Thoracic aorta (tissue), 2 donors: ENCODE results near the gene TBC1D20. TPM values are rescaled to one million over a fixed set of nuclear protein-coding genes. Genes with fewer than 3 reads are reported as not detected.
"Not testable (repeated sequence)": the region's sequence is repeated elsewhere in the genome, so short reads cannot be mapped to it uniquely, and the experiment has no call there.

Experiments used
- ATAC-seq: fragments of 150-250 bp; one replicate; pipeline ENCODE4 v1.8.0; 2017; ENCODE audit warnings: low read depth; ENCODE audit not compliant: insufficient number of reproducible peaks, low FRiP score
- DNase-seq: peaks from one replicate; pipeline ENCODE4 v3.0.0-alpha.2; 2020; ENCODE audit warnings: low spot score
- H3K27ac ChIP-seq, 2 donors: fragments of 200-600 bp; sonication (generic); 1 replicate in 1 of 2; 2 replicates in 1 of 2; pipeline ENCODE4 v1.5.1; 2016; ENCODE audit warnings: mild to moderate bottlenecking in 2 of 2, moderate library complexity in 2 of 2
- H3K27me3 ChIP-seq: fragments of 200-600 bp; sonication (generic); replicated peaks from 2 replicates; pipeline ENCODE4 v1.6.0; 2016; ENCODE audit warnings: mild to moderate bottlenecking; ENCODE audit not compliant: insufficient read depth
- H3K36me3 ChIP-seq: fragments of 200-600 bp; sonication (generic); one replicate; pipeline ENCODE4 v1.5.1; 2016
- H3K4me1 ChIP-seq, 2 donors: fragments of 200-600 bp; sonication (generic); 1 replicate in 1 of 2; 2 replicates in 1 of 2; pipeline versions ENCODE4 v1.5.1 to v1.6.0; 2016; ENCODE audit warnings: low read depth in 2 of 2, mild to moderate bottlenecking in 1 of 2; ENCODE audit not compliant: control insufficient read depth in 1 of 2
- H3K4me3 ChIP-seq: fragments of 200-600 bp; sonication (generic); 2 replicates; pipeline ENCODE4 v1.5.1; 2016; ENCODE audit warnings: mild to moderate bottlenecking
- H3K9me3 ChIP-seq: fragments of 200-600 bp; sonication (generic); 2 replicates; pipeline ENCODE4 v1.5.1; 2016
- total RNA-seq, 2 donors: library from RNA; depleted of rRNA; stranded (reverse); fragments of >200 nt; gene quantifications; one replicate each; pipeline versions ENCODE4 v1.1.0 to v1.2.3, GENCODE V29; 2016
- TF ChIP-seq, protein P1 (sequence below): fragments of 200-600 bp; sonication (generic); IDR thresholded peaks from one replicate; pipeline ENCODE4 v1.5.1; 2019; ENCODE audit warnings: antibody characterized with exemption

TBC1D20 gene
- total RNA-seq, 2 donors from 2014 or later = 33.8 to 40.0 TPM

DNA sequence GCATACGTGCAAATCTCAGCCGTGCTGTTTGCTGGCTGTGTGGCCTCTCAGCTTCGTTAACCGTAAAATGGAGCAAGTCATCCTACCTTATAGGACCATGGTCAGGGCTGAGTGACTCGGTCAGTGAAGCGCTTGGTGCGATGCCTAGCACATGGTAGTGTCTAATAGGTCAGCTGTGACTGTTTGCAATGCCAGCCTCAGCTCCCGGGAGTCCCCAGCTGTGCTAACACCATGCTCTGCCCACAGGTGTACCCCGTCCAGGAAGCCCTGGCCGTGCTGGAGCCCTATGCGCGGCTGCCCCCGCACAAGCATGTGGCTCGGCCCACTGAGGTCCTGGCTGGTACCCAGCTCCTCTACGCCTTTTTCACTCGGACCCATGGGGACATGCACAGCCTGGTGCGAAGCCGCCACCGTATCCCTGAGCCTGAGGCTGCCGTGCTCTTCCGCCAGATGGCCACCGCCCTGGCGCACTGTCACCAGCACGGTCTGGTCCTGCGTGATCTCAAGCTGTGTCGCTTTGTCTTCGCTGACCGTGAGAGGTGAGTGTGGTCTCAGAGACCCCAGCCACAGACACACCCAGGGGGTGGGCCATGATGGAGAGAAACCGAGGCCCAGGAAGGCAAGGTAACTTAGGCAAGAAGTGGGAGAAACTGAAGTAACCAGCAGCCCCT, 71.2 kb downstream of the TBC1D20 start:
- Histone ChIP-seq H3K27ac (no peak overlapping the region), H3K9me3 (no peaks in the 10 kb centered on the region), H3K4me1 (no peaks in the 10 kb centered on the region), H3K36me3 (peaks cover 24% of the 10 kb centered on the region), H3K4me3 (no peak overlapping the region), H3K27me3 (no peaks in the 10 kb centered on the region)
- ATAC-seq = no peak
- TF ChIP-seq, protein P1, sequence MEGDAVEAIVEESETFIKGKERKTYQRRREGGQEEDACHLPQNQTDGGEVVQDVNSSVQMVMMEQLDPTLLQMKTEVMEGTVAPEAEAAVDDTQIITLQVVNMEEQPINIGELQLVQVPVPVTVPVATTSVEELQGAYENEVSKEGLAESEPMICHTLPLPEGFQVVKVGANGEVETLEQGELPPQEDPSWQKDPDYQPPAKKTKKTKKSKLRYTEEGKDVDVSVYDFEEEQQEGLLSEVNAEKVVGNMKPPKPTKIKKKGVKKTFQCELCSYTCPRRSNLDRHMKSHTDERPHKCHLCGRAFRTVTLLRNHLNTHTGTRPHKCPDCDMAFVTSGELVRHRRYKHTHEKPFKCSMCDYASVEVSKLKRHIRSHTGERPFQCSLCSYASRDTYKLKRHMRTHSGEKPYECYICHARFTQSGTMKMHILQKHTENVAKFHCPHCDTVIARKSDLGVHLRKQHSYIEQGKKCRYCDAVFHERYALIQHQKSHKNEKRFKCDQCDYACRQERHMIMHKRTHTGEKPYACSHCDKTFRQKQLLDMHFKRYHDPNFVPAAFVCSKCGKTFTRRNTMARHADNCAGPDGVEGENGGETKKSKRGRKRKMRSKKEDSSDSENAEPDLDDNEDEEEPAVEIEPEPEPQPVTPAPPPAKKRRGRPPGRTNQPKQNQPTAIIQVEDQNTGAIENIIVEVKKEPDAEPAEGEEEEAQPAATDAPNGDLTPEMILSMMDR = no peak
- DNase-seq = no peak

DNA sequence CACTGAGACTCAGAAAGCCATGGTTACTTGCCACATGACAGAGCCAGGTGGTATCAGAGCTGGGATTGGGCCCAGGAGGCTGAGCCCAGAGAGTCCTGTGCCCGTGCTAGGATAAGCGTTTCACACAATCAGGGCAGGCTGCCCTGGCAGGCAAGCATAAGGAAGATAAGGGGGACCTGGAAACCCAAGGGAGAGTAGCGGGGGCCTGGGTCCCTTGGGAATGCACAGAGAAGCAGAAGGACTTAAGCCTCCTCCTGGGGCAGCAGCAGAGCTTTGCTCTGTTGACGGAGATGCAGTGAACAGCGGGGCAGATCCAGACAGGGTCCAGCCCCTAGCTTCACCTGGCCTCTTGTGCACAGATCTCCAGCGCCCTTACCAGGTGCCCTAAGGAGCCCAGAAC, 73.1 kb downstream of the TBC1D20 start:
- Histone ChIP-seq H3K4me3 (no peak overlapping the region), H3K36me3 (peaks cover 14% of the 10 kb centered on the region), H3K27ac (no peak overlapping the region), H3K9me3 (no peaks in the 10 kb centered on the region), H3K4me1 (no peaks in the 10 kb centered on the region), H3K27me3 (no peaks in the 10 kb centered on the region)
- no peak for ATAC-seq
- DNase-seq = no peak
- TF ChIP-seq, protein P1 = no peak

DNA sequence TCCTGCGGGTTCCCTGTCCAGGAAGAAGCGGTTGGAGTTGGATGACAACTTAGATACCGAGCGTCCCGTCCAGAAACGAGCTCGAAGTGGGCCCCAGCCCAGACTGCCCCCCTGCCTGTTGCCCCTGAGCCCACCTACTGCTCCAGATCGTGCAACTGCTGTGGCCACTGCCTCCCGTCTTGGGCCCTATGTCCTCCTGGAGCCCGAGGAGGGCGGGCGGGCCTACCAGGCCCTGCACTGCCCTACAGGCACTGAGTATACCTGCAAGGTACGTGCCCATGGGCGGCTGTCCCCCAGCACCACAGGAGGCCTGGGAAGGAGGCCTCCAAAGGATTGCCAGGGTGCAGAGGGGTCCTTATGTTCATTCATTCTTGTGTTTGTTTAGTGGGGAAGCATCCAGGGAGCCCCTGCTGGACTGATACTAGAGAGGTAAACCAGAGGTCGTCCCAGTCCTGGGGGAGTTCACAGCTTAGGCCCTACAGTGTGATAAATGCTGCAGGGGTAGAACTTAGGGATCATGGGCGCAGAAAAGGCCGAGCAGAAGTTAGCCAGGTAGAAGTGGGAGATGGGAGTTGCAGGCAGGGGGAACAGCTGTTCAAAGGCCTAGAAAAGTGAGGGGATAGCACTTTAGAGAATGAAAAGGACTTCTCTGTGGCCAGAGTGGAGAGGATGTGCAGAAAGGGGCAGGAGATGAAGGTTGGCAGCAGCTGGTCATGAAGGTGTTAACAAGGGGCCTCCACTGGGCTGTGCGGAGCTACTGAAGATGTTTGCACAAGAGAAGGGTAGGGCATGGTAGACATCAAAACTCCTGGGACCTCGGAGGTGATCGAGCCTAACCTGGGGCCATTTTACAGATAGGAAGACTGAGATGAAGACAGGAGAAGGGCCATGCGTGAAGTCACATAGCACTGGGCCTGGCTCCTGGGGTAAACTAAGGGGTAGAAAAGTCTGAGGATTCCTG, 74.0 kb downstream of the TBC1D20 start:
- DNase-seq (no peak), ATAC-seq (no peak)
- no peak overlapping the region for H3K27ac ChIP-seq
- H3K36me3 ChIP-seq = peaks cover 14% of the 10 kb centered on the region
- TF ChIP-seq, protein P1 = no peak
- H3K4me1 ChIP-seq = no peaks in the 10 kb centered on the region
- H3K27me3 ChIP-seq = no peaks in the 10 kb centered on the region
- H3K9me3 ChIP-seq = no peaks in the 10 kb centered on the region
- H3K4me3 ChIP-seq = no peak overlapping the region

DNA sequence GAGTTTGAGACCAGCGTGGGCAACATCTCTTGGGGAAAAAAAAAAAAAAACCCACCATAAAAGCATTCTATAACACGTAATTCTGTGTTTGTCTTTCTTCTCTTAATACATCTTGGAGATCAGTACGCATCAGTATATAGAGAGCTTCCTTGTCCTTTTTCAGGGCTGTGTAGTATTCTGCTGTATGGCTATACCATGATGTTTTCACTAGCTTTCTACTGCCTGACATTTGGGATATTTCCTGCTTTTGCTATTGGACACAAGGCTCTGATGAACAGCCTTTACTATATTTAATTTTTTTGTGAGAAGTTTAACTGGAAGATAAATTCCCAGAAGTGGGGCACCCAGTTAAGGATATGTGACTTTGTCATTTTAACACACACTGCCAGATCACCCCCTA, 74.8 kb downstream of the TBC1D20 start:
- ATAC-seq = no peak
- TF ChIP-seq, protein P1 = no peak

DNA sequence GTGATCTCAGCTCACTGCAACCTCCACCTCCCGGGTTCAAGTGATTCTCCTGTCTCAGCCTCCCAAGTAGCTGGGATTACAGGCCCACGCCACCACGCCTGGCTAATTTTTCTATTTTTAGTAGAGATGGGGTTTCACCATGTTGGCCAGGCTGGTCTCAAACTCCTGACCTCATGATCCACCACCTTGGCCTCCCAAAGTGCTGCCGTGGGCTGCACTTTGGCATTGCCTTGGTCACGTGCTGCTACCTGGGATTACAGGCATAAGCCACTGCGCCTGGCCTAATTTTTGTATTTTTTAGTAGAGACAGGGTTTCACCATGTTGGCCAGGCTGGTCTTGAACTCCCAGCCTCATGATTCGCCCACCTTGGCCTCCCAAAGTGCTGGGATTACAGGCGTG, 75.7 kb downstream of the TBC1D20 start:
- not testable (repeated sequence) for H3K27me3 ChIP-seq, DNase-seq, H3K9me3 ChIP-seq, ATAC-seq, H3K4me1 ChIP-seq, H3K27ac ChIP-seq, H3K4me3 ChIP-seq
- peaks cover 13% of the 10 kb centered on the region for H3K36me3 ChIP-seq

More for the DNA sequence above, 74.8 kb downstream of the TBC1D20 start:
- Histone ChIP-seq H3K4me1 (peaks cover 0 to 1% of the 10 kb centered on the region in 2 donors), H3K27ac (no peak overlapping the region), H3K36me3 (peaks cover 14% of the 10 kb centered on the region), H3K4me3 (no peak overlapping the region), H3K27me3 (no peaks in the 10 kb centered on the region), H3K9me3 (no peaks in the 10 kb centered on the region)
- no peak for DNase-seq

Other genes with a start within 250 kb of the TBC1D20 start
- gene DEFB129, start 235.3 kb downstream of the TBC1D20 start, total RNA-seq = not detected
- not detected for gene DEFB132, start 204.8 kb downstream of the TBC1D20 start, total RNA-seq
- gene C20orf96, start 171.8 kb downstream of the TBC1D20 start, total RNA-seq = 1 to 10 TPM in 1 of 2 donors, under 1 TPM in 1; 0.92 to 6.2 TPM
- 10 to 100 TPM; 14.4 to 19.5 TPM for gene ZCCHC3, start 165.0 kb downstream of the TBC1D20 start, total RNA-seq
- 1 to 10 TPM; 3.9 to 5.4 TPM for gene SOX12, start 137.0 kb downstream of the TBC1D20 start, total RNA-seq
- gene NRSN2, start 115.4 kb downstream of the TBC1D20 start, total RNA-seq = 10 to 100 TPM; 25.1 to 56.9 TPM
- gene TRIB3, start 81.8 kb downstream of the TBC1D20 start, total RNA-seq = 1 to 10 TPM; 2.7 to 5.0 TPM
- 100 to 1,000 TPM in 1 of 2 donors, 10 to 100 TPM in 1; 84.0 to 102 TPM for gene RBCK1, start 54.2 kb downstream of the TBC1D20 start, total RNA-seq
- gene CSNK2A1, start 81.3 kb upstream of the TBC1D20 start, total RNA-seq = 10 to 100 TPM; 83.9 to 90.7 TPM
- not detected for gene TCF15, start 147.8 kb upstream of the TBC1D20 start, total RNA-seq
- 10 to 100 TPM; 41.7 to 49.4 TPM for gene SRXN1, start 190.7 kb upstream of the TBC1D20 start, total RNA-seq
- gene SCRT2, start 213.3 kb upstream of the TBC1D20 start, total RNA-seq = not detected